Liver (tissue), 9 donors: Measurements from ENCODE around the gene C10orf62. TPM values are rescaled to one million over a fixed set of nuclear protein-coding genes. Genes with fewer than 3 reads are reported as not detected.

Experiments used
- DNase-seq: peaks from one replicate; pipeline ENCODE4 v3.0.0-alpha.2; 2017; ENCODE audit warnings: low spot score
- H3K27ac ChIP-seq, 2 donors: one replicate each; pipeline ENCODE4 v1.7.0; 2013; ENCODE audit warnings: inconsistent platforms in 2 of 2, low read length in 2 of 2, control low read depth in 1 of 2, low read depth in 1 of 2, mild to moderate bottlenecking in 1 of 2
- H3K27me3 ChIP-seq, 4 donors: one replicate each; pipeline versions ENCODE4 v1.6.1 to v1.7.0; 2013; ENCODE audit warnings: low read length in 3 of 4, inconsistent platforms in 1 of 4, mild to moderate bottlenecking in 1 of 4, moderate library complexity in 1 of 4; ENCODE audit not compliant: control insufficient read depth in 4 of 4, insufficient read depth in 4 of 4
- H3K36me3 ChIP-seq, 4 donors: one replicate each; pipeline versions ENCODE4 v1.6.1 to v1.7.0; 2013; ENCODE audit warnings: low read length in 3 of 4, mild to moderate bottlenecking in 3 of 4, low read depth in 1 of 4, moderate library complexity in 1 of 4; ENCODE audit not compliant: control insufficient read depth in 4 of 4, insufficient read depth in 3 of 4
- H3K4me1 ChIP-seq, 4 donors: one replicate each; pipeline versions ENCODE4 v1.6.1 to v1.7.0; 2013; ENCODE audit warnings: low read length in 3 of 4, mild to moderate bottlenecking in 3 of 4, moderate library complexity in 1 of 4; ENCODE audit not compliant: control insufficient read depth in 4 of 4, insufficient read depth in 4 of 4
- H3K4me3 ChIP-seq, 3 donors: one replicate each; pipeline versions ENCODE4 v1.6.1 to v1.7.0; 2013; ENCODE audit warnings: low read length in 3 of 3, control low read depth in 1 of 3, low read depth in 1 of 3, mild to moderate bottlenecking in 1 of 3
- H3K9ac ChIP-seq, 2 donors: one replicate each; pipeline ENCODE4 v1.7.0; 2013; ENCODE audit warnings: low read length in 2 of 2, mild to moderate bottlenecking in 2 of 2, moderate library complexity in 2 of 2, control low read depth in 1 of 2, low read depth in 1 of 2
- H3K9me3 ChIP-seq, 4 donors: one replicate each; pipeline versions ENCODE4 v1.6.1 to v1.7.0; 2013; ENCODE audit warnings: low read length in 3 of 4; ENCODE audit not compliant: control insufficient read depth in 4 of 4
- EGR1 ChIP-seq, 2 donors: IDR thresholded peaks; 2 replicates each; pipeline ENCODE4 v1.6.1; 2016 to 2018; ENCODE audit warnings: antibody characterized with exemption in 2 of 2, low read depth in 2 of 2
- FOXA1 ChIP-seq: IDR thresholded peaks from 2 replicates; pipeline ENCODE4 v1.6.1; 2016; ENCODE audit warnings: antibody characterized with exemption
- FOXA2 ChIP-seq: IDR thresholded peaks from 2 replicates; pipeline ENCODE4 v1.6.1; 2016; ENCODE audit warnings: antibody characterized with exemption
- GABPA ChIP-seq, 2 donors: IDR thresholded peaks in 1 of 2; conservative IDR thresholded peaks in 1 of 2; 2 replicates each; pipeline ENCODE4 v1.6.1; 2016; ENCODE audit warnings: antibody characterized with exemption in 2 of 2, mild to moderate bottlenecking in 1 of 2, moderate library complexity in 1 of 2
- HNF4A ChIP-seq, 2 donors: conservative IDR thresholded peaks; 2 replicates each; pipeline ENCODE4 v1.6.1; 2016; ENCODE audit warnings: antibody characterized with exemption in 2 of 2, mild to moderate bottlenecking in 2 of 2
- HNF4G ChIP-seq: IDR thresholded peaks from 2 replicates; pipeline ENCODE4 v1.6.1; 2016; ENCODE audit warnings: antibody characterized with exemption
- JUND ChIP-seq, 2 donors: IDR thresholded peaks; 2 replicates each; pipeline ENCODE4 v1.6.1; 2016; ENCODE audit warnings: antibody characterized with exemption in 2 of 2
- NR2F2 ChIP-seq: IDR thresholded peaks from 2 replicates; pipeline ENCODE4 v1.6.1; 2016; ENCODE audit warnings: antibody characterized with exemption
- RAD21 ChIP-seq, 2 donors: IDR thresholded peaks; 2 replicates each; pipeline ENCODE4 v1.6.1; 2016; ENCODE audit warnings: antibody characterized with exemption in 2 of 2, mild to moderate bottlenecking in 2 of 2
- RXRA ChIP-seq, 2 donors: IDR thresholded peaks; 2 replicates each; pipeline ENCODE4 v1.6.1; 2017 to 2018; ENCODE audit warnings: antibody characterized with exemption in 2 of 2, mild to moderate bottlenecking in 1 of 2
- SP1 ChIP-seq: IDR thresholded peaks from 2 replicates; pipeline ENCODE4 v1.6.1; 2018; ENCODE audit warnings: antibody characterized with exemption, mild to moderate bottlenecking
- YY1 ChIP-seq: IDR thresholded peaks from 2 replicates; pipeline ENCODE4 v1.6.1; 2016; ENCODE audit warnings: antibody characterized with exemption, mild to moderate bottlenecking
- WGBS: extraction: QIAGEN DNeasy Blood & Tissue Kit; methylation state at CpG from one replicate; pipeline ENCODE4 v1.1.7; 2013; 5-methylcytosine and 5-hydroxymethylcytosine counted together
- polyA plus RNA-seq, 2 donors: library from polyadenylated mRNA; stranded (reverse) in 1 of 2; unstranded in 1 of 2; fragments of 200-250 nt in 1 of 2; fragments of >200 nt in 1 of 2; fragmentation: Nextera tagmentation in 1 of 2; extraction: Ambion mirVana in 1 of 2; gene quantifications; one replicate each; pipeline versions ENCODE4 v1.2.1 to v1.2.3, GENCODE V29; 2013 to 2015
- total RNA-seq, 2 donors: library from RNA; depleted of rRNA; stranded (reverse); fragments of >200 nt; gene quantifications; one replicate each; pipeline ENCODE4 v1.2.3, GENCODE V29; 2014
- TF ChIP-seq, protein P1 (sequence below): IDR thresholded peaks from 2 replicates; pipeline ENCODE4 v1.6.1; 2016; ENCODE audit warnings: antibody characterized with exemption, mild to moderate bottlenecking
- TF ChIP-seq, protein P2 (sequence below): IDR thresholded peaks from 2 replicates; pipeline ENCODE4 v1.6.1; 2016; ENCODE audit warnings: antibody characterized with exemption
- TF ChIP-seq, protein P3 (sequence below): IDR thresholded peaks from 2 replicates; pipeline ENCODE4 v1.6.1; 2016; ENCODE audit warnings: antibody characterized with exemption
- TF ChIP-seq, protein P4 (sequence below): IDR thresholded peaks from 2 replicates; pipeline ENCODE4 v1.6.1; 2016; ENCODE audit warnings: antibody characterized with exemption
- TF ChIP-seq, protein P5 (sequence below): fragments of 150-350 bp; IDR thresholded peaks from 2 replicates; pipeline ENCODE4 v1.5.1; 2017; ENCODE audit warnings: improper control_type of control experiment, low read depth, low read length; ENCODE audit not compliant: missing input control
- donor health status: healthy.
- donor health status: healthy.
- donor health status: healthy.
- donor health status: healthy.
- donor health status: healthy.

Gene C10orf62
- total and polyA plus RNA-seq, 4 donors, result 0.16 to 3.0 (median 0.41) TPM

DNA sequence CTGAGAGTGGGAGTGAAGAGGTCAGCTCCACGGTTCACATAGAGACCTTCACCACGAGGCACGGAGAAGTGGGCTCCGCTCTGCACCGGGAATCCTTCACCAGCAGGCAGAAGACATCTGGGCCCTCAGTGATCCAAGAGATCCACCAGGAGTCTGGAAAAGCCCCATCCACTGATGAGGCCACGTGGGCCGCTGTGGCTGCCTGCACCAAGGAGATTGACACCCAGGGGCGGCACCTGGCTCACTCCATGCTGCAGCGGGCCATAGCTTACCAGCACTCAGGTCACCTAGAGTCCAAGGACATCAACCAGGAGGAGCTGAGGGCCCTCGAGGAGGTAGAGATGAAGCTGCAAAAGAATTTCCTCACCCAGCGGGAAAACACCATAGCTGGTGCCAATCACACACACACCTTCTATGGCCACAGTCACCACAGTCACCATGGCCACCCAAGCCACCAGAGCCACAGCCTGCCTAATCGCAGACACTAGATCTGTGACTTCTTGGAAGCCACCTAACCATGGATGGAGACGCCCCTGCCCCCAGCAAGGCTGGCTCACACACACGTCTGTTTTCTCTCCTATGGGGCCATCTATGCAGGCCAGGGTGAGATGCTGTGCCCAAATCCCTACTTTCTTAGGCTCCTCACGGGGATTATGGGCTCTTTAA, 694 bp downstream of the C10orf62 start:
- no peak for TF ChIP-seq NR2F2
- no peak for TF ChIP-seq SP1
- TF ChIP-seq, protein P1, sequence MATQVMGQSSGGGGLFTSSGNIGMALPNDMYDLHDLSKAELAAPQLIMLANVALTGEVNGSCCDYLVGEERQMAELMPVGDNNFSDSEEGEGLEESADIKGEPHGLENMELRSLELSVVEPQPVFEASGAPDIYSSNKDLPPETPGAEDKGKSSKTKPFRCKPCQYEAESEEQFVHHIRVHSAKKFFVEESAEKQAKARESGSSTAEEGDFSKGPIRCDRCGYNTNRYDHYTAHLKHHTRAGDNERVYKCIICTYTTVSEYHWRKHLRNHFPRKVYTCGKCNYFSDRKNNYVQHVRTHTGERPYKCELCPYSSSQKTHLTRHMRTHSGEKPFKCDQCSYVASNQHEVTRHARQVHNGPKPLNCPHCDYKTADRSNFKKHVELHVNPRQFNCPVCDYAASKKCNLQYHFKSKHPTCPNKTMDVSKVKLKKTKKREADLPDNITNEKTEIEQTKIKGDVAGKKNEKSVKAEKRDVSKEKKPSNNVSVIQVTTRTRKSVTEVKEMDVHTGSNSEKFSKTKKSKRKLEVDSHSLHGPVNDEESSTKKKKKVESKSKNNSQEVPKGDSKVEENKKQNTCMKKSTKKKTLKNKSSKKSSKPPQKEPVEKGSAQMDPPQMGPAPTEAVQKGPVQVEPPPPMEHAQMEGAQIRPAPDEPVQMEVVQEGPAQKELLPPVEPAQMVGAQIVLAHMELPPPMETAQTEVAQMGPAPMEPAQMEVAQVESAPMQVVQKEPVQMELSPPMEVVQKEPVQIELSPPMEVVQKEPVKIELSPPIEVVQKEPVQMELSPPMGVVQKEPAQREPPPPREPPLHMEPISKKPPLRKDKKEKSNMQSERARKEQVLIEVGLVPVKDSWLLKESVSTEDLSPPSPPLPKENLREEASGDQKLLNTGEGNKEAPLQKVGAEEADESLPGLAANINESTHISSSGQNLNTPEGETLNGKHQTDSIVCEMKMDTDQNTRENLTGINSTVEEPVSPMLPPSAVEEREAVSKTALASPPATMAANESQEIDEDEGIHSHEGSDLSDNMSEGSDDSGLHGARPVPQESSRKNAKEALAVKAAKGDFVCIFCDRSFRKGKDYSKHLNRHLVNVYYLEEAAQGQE, result no peak
- no peak for TF ChIP-seq JUND (IDR thresholded peaks at IDR 0.05)
- TF ChIP-seq FOXA2, result no peak
- no peak for TF ChIP-seq YY1
- no peak for TF ChIP-seq GABPA (IDR thresholded peaks at IDR 0.05 in 1 of 2, conservative IDR thresholded peaks at IDR 0.05 in 1 of 2)
- TF ChIP-seq, protein P2, sequence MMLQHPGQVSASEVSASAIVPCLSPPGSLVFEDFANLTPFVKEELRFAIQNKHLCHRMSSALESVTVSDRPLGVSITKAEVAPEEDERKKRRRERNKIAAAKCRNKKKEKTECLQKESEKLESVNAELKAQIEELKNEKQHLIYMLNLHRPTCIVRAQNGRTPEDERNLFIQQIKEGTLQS, result no peak
- TF ChIP-seq, protein P3, sequence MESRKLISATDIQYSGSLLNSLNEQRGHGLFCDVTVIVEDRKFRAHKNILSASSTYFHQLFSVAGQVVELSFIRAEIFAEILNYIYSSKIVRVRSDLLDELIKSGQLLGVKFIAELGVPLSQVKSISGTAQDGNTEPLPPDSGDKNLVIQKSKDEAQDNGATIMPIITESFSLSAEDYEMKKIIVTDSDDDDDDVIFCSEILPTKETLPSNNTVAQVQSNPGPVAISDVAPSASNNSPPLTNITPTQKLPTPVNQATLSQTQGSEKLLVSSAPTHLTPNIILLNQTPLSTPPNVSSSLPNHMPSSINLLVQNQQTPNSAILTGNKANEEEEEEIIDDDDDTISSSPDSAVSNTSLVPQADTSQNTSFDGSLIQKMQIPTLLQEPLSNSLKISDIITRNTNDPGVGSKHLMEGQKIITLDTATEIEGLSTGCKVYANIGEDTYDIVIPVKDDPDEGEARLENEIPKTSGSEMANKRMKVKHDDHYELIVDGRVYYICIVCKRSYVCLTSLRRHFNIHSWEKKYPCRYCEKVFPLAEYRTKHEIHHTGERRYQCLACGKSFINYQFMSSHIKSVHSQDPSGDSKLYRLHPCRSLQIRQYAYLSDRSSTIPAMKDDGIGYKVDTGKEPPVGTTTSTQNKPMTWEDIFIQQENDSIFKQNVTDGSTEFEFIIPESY, result no peak
- TF ChIP-seq HNF4A (conservative IDR thresholded peaks at IDR 0.05), result no peak
- no peak for TF ChIP-seq RAD21 (IDR thresholded peaks at IDR 0.05)
- no peak overlapping the region for H3K4me3 ChIP-seq
- H3K9ac ChIP-seq, result no peak overlapping the region
- H3K27me3 ChIP-seq, result no peaks in the 10 kb centered on the region
- no peak overlapping the region for H3K27ac ChIP-seq
- WGBS, result 93% methylated on average over 15 of the region's 15 CpGs
- DNase-seq, result no peak
- H3K36me3 ChIP-seq, result no peaks in the 10 kb centered on the region
- H3K9me3 ChIP-seq, result no peaks in the 10 kb centered on the region
- peaks cover 4 to 35% (median 23%) of the 10 kb centered on the region in 4 donors for H3K4me1 ChIP-seq

DNA sequence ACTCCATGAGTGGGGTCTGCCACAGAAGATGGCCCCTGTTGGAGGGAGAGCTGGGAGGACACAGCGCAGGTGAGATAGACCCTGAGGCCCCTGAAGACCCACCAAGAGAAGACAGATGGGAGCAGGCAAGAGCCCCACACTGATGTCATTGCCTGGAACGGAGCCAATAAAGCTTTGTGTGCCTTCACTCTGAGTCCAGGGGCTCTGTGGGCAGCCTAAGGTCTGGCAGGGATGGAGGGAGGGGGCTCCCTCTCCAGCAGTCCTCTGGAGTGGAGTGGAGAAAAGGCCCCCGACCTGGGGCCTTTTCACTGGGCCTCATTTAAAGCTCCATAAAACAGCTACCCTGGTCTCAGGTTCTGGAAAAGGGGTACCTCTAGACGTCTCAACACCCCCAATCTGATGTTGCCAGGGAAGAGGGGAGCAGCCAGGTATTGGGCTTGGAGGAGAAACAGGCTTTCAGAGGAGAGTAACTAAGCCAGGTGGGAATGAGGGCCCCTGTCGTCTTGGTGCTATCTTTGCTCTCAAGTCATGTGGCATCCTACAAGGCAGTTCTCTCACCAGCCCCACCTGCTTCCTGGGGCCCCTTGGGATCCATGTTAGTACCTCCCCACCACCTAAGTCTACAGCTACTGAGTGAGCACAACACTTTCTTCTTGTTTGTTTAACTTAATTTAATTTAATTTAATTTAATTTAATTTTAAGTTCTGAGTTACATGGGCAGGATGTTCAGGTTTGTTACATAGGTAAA, 1.4 kb downstream of the C10orf62 start:
- Histone ChIP-seq H3K4me1 (peaks cover 6 to 35% (median 22%) of the 10 kb centered on the region in 4 donors), H3K9me3 (no peaks in the 10 kb centered on the region), H3K9ac (no peak overlapping the region), H3K27ac (no peak overlapping the region), H3K36me3 (no peaks in the 10 kb centered on the region), H3K27me3 (no peaks in the 10 kb centered on the region), H3K4me3 (no peak overlapping the region)
- DNase-seq, result no peak
- TF ChIP-seq, protein P4, sequence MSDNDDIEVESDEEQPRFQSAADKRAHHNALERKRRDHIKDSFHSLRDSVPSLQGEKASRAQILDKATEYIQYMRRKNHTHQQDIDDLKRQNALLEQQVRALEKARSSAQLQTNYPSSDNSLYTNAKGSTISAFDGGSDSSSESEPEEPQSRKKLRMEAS, result no peak
- TF ChIP-seq, protein P2, result no peak
- TF ChIP-seq GABPA (IDR thresholded peaks at IDR 0.05 in 1 of 2, conservative IDR thresholded peaks at IDR 0.05 in 1 of 2) (no peak), RXRA (IDR thresholded peaks at IDR 0.05) (no peak), JUND (IDR thresholded peaks at IDR 0.05) (no peak), YY1 (no peak), NR2F2 (no peak), FOXA1 (no peak), RAD21 (IDR thresholded peaks at IDR 0.05) (no peak), HNF4A (conservative IDR thresholded peaks at IDR 0.05) (no peak), HNF4G (no peak), EGR1 (IDR thresholded peaks at IDR 0.05; ENCODE audit: low read depth in 2 of 2) (no peak), SP1 (no peak)
- TF ChIP-seq, protein P5, sequence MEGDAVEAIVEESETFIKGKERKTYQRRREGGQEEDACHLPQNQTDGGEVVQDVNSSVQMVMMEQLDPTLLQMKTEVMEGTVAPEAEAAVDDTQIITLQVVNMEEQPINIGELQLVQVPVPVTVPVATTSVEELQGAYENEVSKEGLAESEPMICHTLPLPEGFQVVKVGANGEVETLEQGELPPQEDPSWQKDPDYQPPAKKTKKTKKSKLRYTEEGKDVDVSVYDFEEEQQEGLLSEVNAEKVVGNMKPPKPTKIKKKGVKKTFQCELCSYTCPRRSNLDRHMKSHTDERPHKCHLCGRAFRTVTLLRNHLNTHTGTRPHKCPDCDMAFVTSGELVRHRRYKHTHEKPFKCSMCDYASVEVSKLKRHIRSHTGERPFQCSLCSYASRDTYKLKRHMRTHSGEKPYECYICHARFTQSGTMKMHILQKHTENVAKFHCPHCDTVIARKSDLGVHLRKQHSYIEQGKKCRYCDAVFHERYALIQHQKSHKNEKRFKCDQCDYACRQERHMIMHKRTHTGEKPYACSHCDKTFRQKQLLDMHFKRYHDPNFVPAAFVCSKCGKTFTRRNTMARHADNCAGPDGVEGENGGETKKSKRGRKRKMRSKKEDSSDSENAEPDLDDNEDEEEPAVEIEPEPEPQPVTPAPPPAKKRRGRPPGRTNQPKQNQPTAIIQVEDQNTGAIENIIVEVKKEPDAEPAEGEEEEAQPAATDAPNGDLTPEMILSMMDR, result no peak
- TF ChIP-seq, protein P1, result no peak
- 69% methylated on average over 5 of the region's 5 CpGs for WGBS
